IMR-90 (cell line): ENCODE measurements around the gene SYNM. TPM values are rescaled to one million over a fixed set of nuclear protein-coding genes. Genes with fewer than 3 reads are reported as not detected.

Experiments
- ATAC-seq: fragments of 200-7000 bp; cut with Tn5 transposase; 2 replicates; pipeline ENCODE4 v1.9.1; 2020; ENCODE audit warnings: low read depth, mild to moderate bottlenecking, moderate library complexity
- BruUV-seq: library from RNA; stranded (reverse); fragments of 400-500 nt; replicated peaks from 2 replicates; lab custom pipeline; 2021; lab: Mats Ljungman, UMichigan
- CTCF ChIA-PET: fragments of 300-600 bp; formaldehyde crosslinking; extraction: SDS; loops from one replicate; lab custom pipeline; 2021; ENCODE audit warnings: antibody characterized with exemption; lab: Yijun Ruan, JAX
- POLR2A ChIA-PET: fragments of 300-600 bp; sonication (Branson Sonifier 250); formaldehyde crosslinking; loops from one replicate; lab custom pipeline; 2022; ENCODE audit warnings: antibody characterized with exemption; ENCODE audit not compliant: unreplicated experiment; lab: Charles Lee
- DNase-seq: peaks from one replicate; pipeline ENCODE4 v3.0.0; 2013
- H2AFZ ChIP-seq: replicated peaks from 2 replicates; pipeline ENCODE3; 2013; ENCODE audit warnings: low read length, mild to moderate bottlenecking; ENCODE audit not compliant: poor library complexity
- H2AK5ac ChIP-seq: 2 replicates; pipeline ENCODE4 v1.6.1; 2013; ENCODE audit warnings: low read depth, low read length, inconsistent platforms
- H2AK9ac ChIP-seq: replicated peaks from 2 replicates; pipeline ENCODE3; 2013; ENCODE audit warnings: mild to moderate bottlenecking, low read depth, low read length, moderate library complexity; ENCODE audit not compliant: poor library complexity
- H2BK120ac ChIP-seq: 2 replicates; pipeline ENCODE4 v1.6.1; 2013; ENCODE audit warnings: low read depth, low read length, inconsistent platforms
- H2BK15ac ChIP-seq: 3 replicates; pipeline ENCODE4 v1.6.1; 2013; ENCODE audit warnings: low read depth, low read length, inconsistent platforms
- H2BK20ac ChIP-seq: 2 replicates; pipeline ENCODE4 v1.6.1; 2013; ENCODE audit warnings: low read depth, mild to moderate bottlenecking, inconsistent platforms, low read length, moderate library complexity
- H2BK5ac ChIP-seq: 2 replicates; pipeline ENCODE4 v1.6.1; 2013; ENCODE audit warnings: mild to moderate bottlenecking, low read depth, low read length, inconsistent platforms; ENCODE audit not compliant: poor library complexity, severe bottlenecking
- H3K14ac ChIP-seq: replicated peaks from 2 replicates; pipeline ENCODE4 v1.6.1; 2013; ENCODE audit warnings: low read depth, low read length, inconsistent platforms
- H3K18ac ChIP-seq: 2 replicates; pipeline ENCODE4 v1.6.1; 2013; ENCODE audit warnings: low read depth, low read length, control low read depth
- H3K23ac ChIP-seq: 2 replicates; pipeline ENCODE4 v1.6.1; 2013; ENCODE audit warnings: low read depth, low read length, inconsistent platforms
- H3K27ac ChIP-seq: 2 replicates; pipeline ENCODE4 v1.5.1; 2013; ENCODE audit warnings: mild to moderate bottlenecking, control low read depth, low read length; ENCODE audit not compliant: insufficient read depth
- H3K27me3 ChIP-seq: 2 replicates; pipeline ENCODE4 v1.6.1; 2013; ENCODE audit warnings: low read length; ENCODE audit not compliant: control insufficient read depth, insufficient read depth
- H3K36me3 ChIP-seq: 2 replicates; pipeline ENCODE4 v1.6.1; 2013; ENCODE audit warnings: low read length, mixed read lengths; ENCODE audit not compliant: control insufficient read depth, insufficient read depth
- H3K4ac ChIP-seq: 2 replicates; pipeline ENCODE4 v1.6.1; 2013; ENCODE audit warnings: low read depth, low read length, inconsistent platforms
- H3K4me1 ChIP-seq: 2 replicates; pipeline ENCODE4 v1.6.1; 2013; ENCODE audit warnings: low read length, mixed read lengths; ENCODE audit not compliant: control insufficient read depth, insufficient read depth
- H3K4me2 ChIP-seq: 2 replicates; pipeline ENCODE4 v1.6.1; 2013; ENCODE audit warnings: low read depth, mild to moderate bottlenecking, control low read depth, low read length, moderate library complexity
- H3K4me3 ChIP-seq: 2 replicates; pipeline ENCODE4 v1.5.1; 2013; ENCODE audit warnings: low read depth, mild to moderate bottlenecking, control low read depth, low read length, moderate library complexity; ENCODE audit not compliant: insufficient read depth
- H3K56ac ChIP-seq: 2 replicates; pipeline ENCODE4 v1.6.1; 2013; ENCODE audit warnings: low read length, inconsistent platforms; ENCODE audit not compliant: insufficient read depth; ENCODE audit errors: extremely low read depth
- H3K79me1 ChIP-seq, 2 experiments: 2 replicates each; pipeline ENCODE4 v1.6.1; 2013; ENCODE audit warnings: low read length in 2 of 2, inconsistent platforms in 1 of 2, low read depth in 1 of 2
- H3K9ac ChIP-seq: 2 replicates; pipeline ENCODE4 v1.6.1; 2013; ENCODE audit warnings: low read depth, low read length, control low read depth
- H3K9me1 ChIP-seq: 2 replicates; pipeline ENCODE4 v1.6.1; 2013; ENCODE audit warnings: low read length, inconsistent platforms; ENCODE audit not compliant: insufficient read depth
- H3K9me3 ChIP-seq: 2 replicates; pipeline ENCODE4 v1.6.1; 2013; ENCODE audit warnings: low read length; ENCODE audit not compliant: control insufficient read depth, insufficient read depth
- H4K20me1 ChIP-seq: 2 replicates; pipeline ENCODE4 v1.6.1; 2013; ENCODE audit warnings: low read length, inconsistent platforms; ENCODE audit not compliant: insufficient read depth
- H4K5ac ChIP-seq: 2 replicates; pipeline ENCODE4 v1.6.1; 2013; ENCODE audit warnings: mild to moderate bottlenecking, low read depth, low read length, control low read depth
- H4K8ac ChIP-seq, 2 experiments: 2 replicates each; pipeline ENCODE4 v1.6.1; 2013; ENCODE audit warnings: low read depth in 2 of 2, low read length in 2 of 2, control low read depth in 1 of 2, inconsistent platforms in 1 of 2
- H4K91ac ChIP-seq: 2 replicates; pipeline ENCODE4 v1.6.1; 2013; ENCODE audit warnings: low read depth, low read length, inconsistent platforms; ENCODE audit not compliant: insufficient read depth
- BHLHE40 ChIP-seq: fragments of 150-350 bp; IDR thresholded peaks from 2 replicates; pipeline ENCODE4 v1.6.1; 2016; ENCODE audit warnings: mild to moderate bottlenecking, low read depth, low read length
- CEBPB ChIP-seq: IDR thresholded peaks from 2 replicates; pipeline ENCODE4 v1.6.1; 2012; ENCODE audit warnings: low read depth, low read length, improper control_type of control experiment
- CHD1 ChIP-seq: IDR thresholded peaks from 2 replicates; pipeline ENCODE4 v1.6.1; 2012; ENCODE audit warnings: low read depth, low read length, improper control_type of control experiment
- FOS ChIP-seq: fragments of 150-350 bp; IDR thresholded peaks from 2 replicates; pipeline ENCODE4 v1.6.1; 2016; ENCODE audit warnings: low read depth, low read length
- MAFK ChIP-seq: IDR thresholded peaks from 2 replicates; pipeline ENCODE4 v1.6.1; 2012; ENCODE audit warnings: low read depth, low read length, improper control_type of control experiment
- MAZ ChIP-seq: IDR thresholded peaks from 2 replicates; pipeline ENCODE4 v1.6.1; 2012; ENCODE audit warnings: low read depth, mild to moderate bottlenecking, low read length, improper control_type of control experiment, moderate library complexity, borderline replicate concordance
- MXI1 ChIP-seq: IDR thresholded peaks from 2 replicates; pipeline ENCODE4 v1.6.1; 2012; ENCODE audit warnings: low read depth, mild to moderate bottlenecking, low read length, moderate library complexity, borderline replicate concordance
- NFE2L2 ChIP-seq: fragments of 150-350 bp; IDR thresholded peaks from 2 replicates; pipeline ENCODE4 v1.6.1; 2016; ENCODE audit warnings: low read depth, mild to moderate bottlenecking, low read length
- POLR2A ChIP-seq: IDR thresholded peaks from 2 replicates; pipeline ENCODE4 v1.6.1; 2012; ENCODE audit warnings: mild to moderate bottlenecking, low read depth, low read length
- RAD21 ChIP-seq: IDR thresholded peaks from 2 replicates; pipeline ENCODE4 v1.6.1; 2012; ENCODE audit warnings: low read length, improper control_type of control experiment
- RCOR1 ChIP-seq: IDR thresholded peaks from 2 replicates; pipeline ENCODE4 v1.6.1; 2012; ENCODE audit warnings: mild to moderate bottlenecking, low read length, improper control_type of control experiment; ENCODE audit not compliant: insufficient replicate concordance
- RFX5 ChIP-seq: IDR thresholded peaks from 2 replicates; pipeline ENCODE4 v1.8.0; 2012; ENCODE audit warnings: low read depth, mild to moderate bottlenecking, low read length, moderate library complexity
- SMC3 ChIP-seq: fragments of 150-350 bp; IDR thresholded peaks from 2 replicates; pipeline ENCODE4 v1.6.1; 2016; ENCODE audit warnings: low read depth, mild to moderate bottlenecking, antibody characterized with exemption, low read length, moderate library complexity
- WGBS, 2 experiments: methylation state at CpG; one replicate each; pipeline versions ENCODE4 v1.1.5 to v1.1.7; 2013; ENCODE audit warnings: missing lambda C conversion rate in 2 of 2; ENCODE audit not compliant: insufficient read length in 1 of 2; ENCODE audit errors: extremely low coverage in 2 of 2; 5-methylcytosine and 5-hydroxymethylcytosine counted together
- dilution Hi-C: fragments of 300-500 bp; cut with HindIII; formaldehyde crosslinking; loops from one replicate; pipeline ENCODE4 v1.14.3; 2018; ENCODE audit warnings: low sequenced_read_pairs; ENCODE audit not compliant: unreplicated experiment
- in situ Hi-C: fragments of 300-500 bp; cut with MboI; formaldehyde crosslinking; loops from 3 replicates; pipeline ENCODE4 v1.14.3; 2019; ENCODE audit warnings: low sequenced_read_pairs, inconsistent platforms, mixed read lengths
- intact Hi-C: fragments of 100-400 bp; cut with micrococcal nuclease; formaldehyde crosslinking; loops from 2 replicates; pipeline ENCODE4 v1.10.0; 2022
- polyA plus RNA-seq, 3 experiments: library from polyadenylated mRNA; depleted of rRNA; stranded (reverse); fragments of >200 nt; gene quantifications; 2 replicates each; pipeline ENCODE4 v1.2.3, GENCODE V29; 2012; ENCODE audit warnings: low replicate concordance in 1 of 3
- total RNA-seq: library from RNA; depleted of rRNA; stranded (reverse); fragments of >200 nt; gene quantifications from 2 replicates; pipeline ENCODE4 v1.2.3, GENCODE V29; 2012
- TF ChIP-seq, protein P1 (sequence below): conservative IDR thresholded peaks from 2 replicates; pipeline ENCODE4 v1.5.1; 2012; ENCODE audit warnings: mild to moderate bottlenecking, low read depth, low read length, improper control_type of control experiment
- TF ChIP-seq, protein P2 (sequence below): fragments of 150-350 bp; IDR thresholded peaks from 2 replicates; pipeline ENCODE4 v1.6.1; 2016; ENCODE audit warnings: low read depth, mild to moderate bottlenecking, low read length, moderate library complexity, borderline replicate concordance

The SYNM gene
- total and polyA plus RNA-seq, 2 of the 4 experiments (the other 2 are of a cell fraction): 2.1 to 3.4 TPM

DNA sequence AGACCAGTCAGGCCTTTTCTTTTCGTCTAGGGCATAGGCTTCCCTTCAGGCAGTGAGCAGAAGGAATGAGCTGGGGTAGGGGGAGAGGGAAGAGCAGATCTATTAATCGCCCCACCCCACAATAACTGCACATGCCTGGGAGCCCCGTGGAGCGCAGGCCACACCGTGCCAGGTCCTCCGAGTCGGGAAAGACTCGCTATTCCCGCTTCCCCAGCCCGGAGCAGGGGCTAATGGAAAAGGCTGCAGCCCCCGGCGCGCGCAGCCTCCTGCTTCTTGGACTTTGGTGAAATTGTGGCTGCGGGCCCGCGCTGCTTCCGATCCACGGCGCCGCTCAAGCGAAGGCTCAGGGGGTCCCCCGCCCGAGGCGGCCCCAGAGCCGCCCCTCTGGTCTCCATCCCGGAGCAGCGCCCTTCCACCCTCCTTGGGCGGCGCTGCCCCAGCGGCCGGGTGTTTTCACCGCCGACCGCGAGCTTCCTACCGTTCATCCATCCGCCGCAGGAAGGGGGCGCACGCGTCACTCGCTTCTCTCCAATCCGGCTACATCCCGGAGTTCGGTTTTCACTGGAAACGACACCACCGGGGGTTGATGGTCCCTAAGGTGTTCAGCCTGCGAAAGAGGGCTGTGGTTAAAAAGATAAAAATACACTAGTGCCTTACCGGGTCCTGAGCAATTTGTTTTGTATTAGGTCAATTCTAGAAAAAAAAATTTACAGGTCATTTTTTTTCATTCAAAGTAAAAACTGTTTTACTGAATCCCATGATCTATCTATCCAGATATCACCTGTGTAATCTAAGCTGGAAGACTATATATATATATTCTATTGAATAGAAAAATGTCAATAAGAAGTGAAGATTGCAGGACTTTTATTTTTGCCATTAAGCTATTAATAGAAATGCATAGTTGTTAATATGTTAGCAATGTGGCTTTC lies 4.4 kb upstream of the SYNM start:
- no TSS peak for BruUV-seq
- no peak overlapping the region for H2BK20ac ChIP-seq
- H2BK15ac ChIP-seq: no peak overlapping the region
- dilution Hi-C loops (loop anchor here (25.0 kb wide), 1 partner anchor 112 kb away; no protein-coding TSS in a partner anchor), intact Hi-C loops (loop anchor here (1.0 to 5.0 kb wide), 2 partner anchors 113 to 632 kb away; partner anchors contain the start of gene LYSMD4), in situ Hi-C loops (loop anchor here (25.0 kb wide), 1 partner anchor 637 kb away; the partner anchor contains the start of gene LYSMD4)
- H3K27ac ChIP-seq: no peak overlapping the region
- POLR2A ChIA-PET: no interaction called here
- no peaks in the 10 kb centered on the region for H3K9me3 ChIP-seq
- no peak overlapping the region for H3K18ac ChIP-seq
- no peak overlapping the region for H3K14ac ChIP-seq
- H3K9me1 ChIP-seq: peaks cover 6% of the 10 kb centered on the region; the same call in 1 of the 2 replicates
- CTCF ChIA-PET: interaction anchor here (0.5 to 2.4 kb wide), 14 partner anchors 10 to 464 kb away, joined by 3 to 21 read pairs (median 4); partner anchors contain the start of gene LRRC28
- ATAC-seq (peak; percentile 82), DNase-seq (peak; percentile 63)
- no peaks in the 10 kb centered on the region for H4K20me1 ChIP-seq
- no peak overlapping the region for H3K56ac ChIP-seq
- H2BK5ac ChIP-seq: no peak overlapping the region
- peak overlapping the region; percentile 91 for H2AFZ ChIP-seq
- H4K91ac ChIP-seq: no peak overlapping the region
- no peaks in the 10 kb centered on the region for H3K36me3 ChIP-seq
- peaks cover 18% of the 10 kb centered on the region for H3K27me3 ChIP-seq
- H2BK120ac ChIP-seq: no peak overlapping the region
- H3K4ac ChIP-seq: no peak overlapping the region
- peaks cover 1% of the 10 kb centered on the region; the same call in 1 of the 2 replicates for H3K4me1 ChIP-seq
- peak overlapping the region; percentile 46 for H2AK9ac ChIP-seq
- H2AK5ac ChIP-seq: no peak overlapping the region
- H4K5ac ChIP-seq: no peak overlapping the region
- no peaks in the 10 kb centered on the region; a peak in 1 of 4 replicates for H3K79me1 ChIP-seq
- peak overlapping the region in 1 of 2 experiments; percentile 36; a peak in 1 of 4 replicates for H4K8ac ChIP-seq
- H3K4me3 ChIP-seq: peak overlapping the region; percentile 24
- peak overlapping the region; percentile 68 for H3K4me2 ChIP-seq
- H3K23ac ChIP-seq: no peak overlapping the region
- peak overlapping the region; percentile 3; the same call in 1 of the 2 replicates for H3K9ac ChIP-seq
- WGBS, 2 experiments: 4% methylated on average over 19 of the region's 50 CpGs; no CpG with 5 or more reads in 1 of the 2 experiments
- TF ChIP-seq NFE2L2 (no peak), CEBPB (no peak), POLR2A (no peak), MAZ (no peak), MAFK (no peak), FOS (no peak), RAD21 (peak; percentile 84), BHLHE40 (no peak), RFX5 (no peak), CHD1 (no peak), SMC3 (peak; percentile 88), RCOR1 (no peak), MXI1 (no peak)
- TF ChIP-seq, protein P1, sequence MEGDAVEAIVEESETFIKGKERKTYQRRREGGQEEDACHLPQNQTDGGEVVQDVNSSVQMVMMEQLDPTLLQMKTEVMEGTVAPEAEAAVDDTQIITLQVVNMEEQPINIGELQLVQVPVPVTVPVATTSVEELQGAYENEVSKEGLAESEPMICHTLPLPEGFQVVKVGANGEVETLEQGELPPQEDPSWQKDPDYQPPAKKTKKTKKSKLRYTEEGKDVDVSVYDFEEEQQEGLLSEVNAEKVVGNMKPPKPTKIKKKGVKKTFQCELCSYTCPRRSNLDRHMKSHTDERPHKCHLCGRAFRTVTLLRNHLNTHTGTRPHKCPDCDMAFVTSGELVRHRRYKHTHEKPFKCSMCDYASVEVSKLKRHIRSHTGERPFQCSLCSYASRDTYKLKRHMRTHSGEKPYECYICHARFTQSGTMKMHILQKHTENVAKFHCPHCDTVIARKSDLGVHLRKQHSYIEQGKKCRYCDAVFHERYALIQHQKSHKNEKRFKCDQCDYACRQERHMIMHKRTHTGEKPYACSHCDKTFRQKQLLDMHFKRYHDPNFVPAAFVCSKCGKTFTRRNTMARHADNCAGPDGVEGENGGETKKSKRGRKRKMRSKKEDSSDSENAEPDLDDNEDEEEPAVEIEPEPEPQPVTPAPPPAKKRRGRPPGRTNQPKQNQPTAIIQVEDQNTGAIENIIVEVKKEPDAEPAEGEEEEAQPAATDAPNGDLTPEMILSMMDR: peak; percentile 86
- TF ChIP-seq, protein P2, sequence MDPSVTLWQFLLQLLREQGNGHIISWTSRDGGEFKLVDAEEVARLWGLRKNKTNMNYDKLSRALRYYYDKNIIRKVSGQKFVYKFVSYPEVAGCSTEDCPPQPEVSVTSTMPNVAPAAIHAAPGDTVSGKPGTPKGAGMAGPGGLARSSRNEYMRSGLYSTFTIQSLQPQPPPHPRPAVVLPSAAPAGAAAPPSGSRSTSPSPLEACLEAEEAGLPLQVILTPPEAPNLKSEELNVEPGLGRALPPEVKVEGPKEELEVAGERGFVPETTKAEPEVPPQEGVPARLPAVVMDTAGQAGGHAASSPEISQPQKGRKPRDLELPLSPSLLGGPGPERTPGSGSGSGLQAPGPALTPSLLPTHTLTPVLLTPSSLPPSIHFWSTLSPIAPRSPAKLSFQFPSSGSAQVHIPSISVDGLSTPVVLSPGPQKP: no peak
